SK-N-SH (cell line): Measurements from ENCODE around the gene CDH4.

Source experiments
- FOSL2 ChIP-seq: IDR thresholded peaks from 2 replicates; pipeline ENCODE4 v1.4.0; 2012; ENCODE audit warnings: low read depth, mild to moderate bottlenecking, moderate library complexity, borderline replicate concordance
- MXI1 ChIP-seq: IDR thresholded peaks from 2 replicates; pipeline ENCODE4 v1.6.1; 2012; ENCODE audit warnings: mild to moderate bottlenecking, low read depth, low read length, improper control_type of control experiment
- POLR2AphosphoS5 ChIP-seq: IDR thresholded peaks from 2 replicates; pipeline ENCODE4 v1.6.1; 2012; ENCODE audit warnings: low read depth, low read length
- SMC3 ChIP-seq: IDR thresholded peaks from 2 replicates; pipeline ENCODE4 v1.6.1; 2012; ENCODE audit warnings: low read depth, low read length, improper control_type of control experiment
- TF ChIP-seq, protein P1 (sequence below): fragments of 200-600 bp; sonication (generic); IDR thresholded peaks from 2 replicates; pipeline ENCODE4 v1.6.1; 2017; ENCODE audit warnings: antibody characterized with exemption, mild to moderate bottlenecking, moderate library complexity
- TF ChIP-seq, protein P2 (sequence below): IDR thresholded peaks from 2 replicates; pipeline ENCODE4 v1.6.1; 2012; ENCODE audit warnings: mild to moderate bottlenecking, low read depth, low read length, moderate library complexity

- no peak for TF ChIP-seq FOSL2
- TF ChIP-seq, protein P1, sequence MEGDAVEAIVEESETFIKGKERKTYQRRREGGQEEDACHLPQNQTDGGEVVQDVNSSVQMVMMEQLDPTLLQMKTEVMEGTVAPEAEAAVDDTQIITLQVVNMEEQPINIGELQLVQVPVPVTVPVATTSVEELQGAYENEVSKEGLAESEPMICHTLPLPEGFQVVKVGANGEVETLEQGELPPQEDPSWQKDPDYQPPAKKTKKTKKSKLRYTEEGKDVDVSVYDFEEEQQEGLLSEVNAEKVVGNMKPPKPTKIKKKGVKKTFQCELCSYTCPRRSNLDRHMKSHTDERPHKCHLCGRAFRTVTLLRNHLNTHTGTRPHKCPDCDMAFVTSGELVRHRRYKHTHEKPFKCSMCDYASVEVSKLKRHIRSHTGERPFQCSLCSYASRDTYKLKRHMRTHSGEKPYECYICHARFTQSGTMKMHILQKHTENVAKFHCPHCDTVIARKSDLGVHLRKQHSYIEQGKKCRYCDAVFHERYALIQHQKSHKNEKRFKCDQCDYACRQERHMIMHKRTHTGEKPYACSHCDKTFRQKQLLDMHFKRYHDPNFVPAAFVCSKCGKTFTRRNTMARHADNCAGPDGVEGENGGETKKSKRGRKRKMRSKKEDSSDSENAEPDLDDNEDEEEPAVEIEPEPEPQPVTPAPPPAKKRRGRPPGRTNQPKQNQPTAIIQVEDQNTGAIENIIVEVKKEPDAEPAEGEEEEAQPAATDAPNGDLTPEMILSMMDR: no peak
- no peak for TF ChIP-seq MXI1
- TF ChIP-seq SMC3: no peak
- TF ChIP-seq, protein P2, sequence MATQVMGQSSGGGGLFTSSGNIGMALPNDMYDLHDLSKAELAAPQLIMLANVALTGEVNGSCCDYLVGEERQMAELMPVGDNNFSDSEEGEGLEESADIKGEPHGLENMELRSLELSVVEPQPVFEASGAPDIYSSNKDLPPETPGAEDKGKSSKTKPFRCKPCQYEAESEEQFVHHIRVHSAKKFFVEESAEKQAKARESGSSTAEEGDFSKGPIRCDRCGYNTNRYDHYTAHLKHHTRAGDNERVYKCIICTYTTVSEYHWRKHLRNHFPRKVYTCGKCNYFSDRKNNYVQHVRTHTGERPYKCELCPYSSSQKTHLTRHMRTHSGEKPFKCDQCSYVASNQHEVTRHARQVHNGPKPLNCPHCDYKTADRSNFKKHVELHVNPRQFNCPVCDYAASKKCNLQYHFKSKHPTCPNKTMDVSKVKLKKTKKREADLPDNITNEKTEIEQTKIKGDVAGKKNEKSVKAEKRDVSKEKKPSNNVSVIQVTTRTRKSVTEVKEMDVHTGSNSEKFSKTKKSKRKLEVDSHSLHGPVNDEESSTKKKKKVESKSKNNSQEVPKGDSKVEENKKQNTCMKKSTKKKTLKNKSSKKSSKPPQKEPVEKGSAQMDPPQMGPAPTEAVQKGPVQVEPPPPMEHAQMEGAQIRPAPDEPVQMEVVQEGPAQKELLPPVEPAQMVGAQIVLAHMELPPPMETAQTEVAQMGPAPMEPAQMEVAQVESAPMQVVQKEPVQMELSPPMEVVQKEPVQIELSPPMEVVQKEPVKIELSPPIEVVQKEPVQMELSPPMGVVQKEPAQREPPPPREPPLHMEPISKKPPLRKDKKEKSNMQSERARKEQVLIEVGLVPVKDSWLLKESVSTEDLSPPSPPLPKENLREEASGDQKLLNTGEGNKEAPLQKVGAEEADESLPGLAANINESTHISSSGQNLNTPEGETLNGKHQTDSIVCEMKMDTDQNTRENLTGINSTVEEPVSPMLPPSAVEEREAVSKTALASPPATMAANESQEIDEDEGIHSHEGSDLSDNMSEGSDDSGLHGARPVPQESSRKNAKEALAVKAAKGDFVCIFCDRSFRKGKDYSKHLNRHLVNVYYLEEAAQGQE: no peak
- TF ChIP-seq POLR2AphosphoS5: no peak
These were observed 126.8 kb downstream of the CDH4 start for GRCh38 chr20:61378694-61379355.
